Ishikawa (cell line): Measurements from ENCODE around the gene C20orf173.

Source experiments
- CEBPB ChIP-seq: IDR thresholded peaks from 2 replicates; pipeline ENCODE4 v1.6.1; 2012
- CREB1 ChIP-seq: IDR thresholded peaks from 2 replicates; pipeline ENCODE4 v1.6.1; 2012; ENCODE audit warnings: low read depth
- EGR1 ChIP-seq: IDR thresholded peaks from 2 replicates; pipeline ENCODE4 v1.6.1; 2012
- EP300 ChIP-seq: IDR thresholded peaks from 2 replicates; pipeline ENCODE4 v1.6.1; 2012; ENCODE audit warnings: borderline replicate concordance
- FOXM1 ChIP-seq: IDR thresholded peaks from 2 replicates; pipeline ENCODE4 v1.6.1; 2012; ENCODE audit warnings: low read depth, borderline replicate concordance
- MAX ChIP-seq: IDR thresholded peaks from 2 replicates; pipeline ENCODE4 v1.6.1; 2012
- NFIC ChIP-seq: IDR thresholded peaks from 2 replicates; pipeline ENCODE4 v1.6.1; 2012
- RAD21 ChIP-seq: IDR thresholded peaks from 2 replicates; pipeline ENCODE4 v1.6.1; 2012; ENCODE audit warnings: low read depth
- REST ChIP-seq: IDR thresholded peaks from 2 replicates; pipeline ENCODE4 v1.6.1; 2012; ENCODE audit warnings: low read depth, mild to moderate bottlenecking
- TAF1 ChIP-seq: IDR thresholded peaks from 2 replicates; pipeline ENCODE4 v1.6.1; 2012; ENCODE audit warnings: low read depth, mild to moderate bottlenecking
- TCF12 ChIP-seq: IDR thresholded peaks from 2 replicates; pipeline ENCODE4 v1.6.1; 2012; ENCODE audit warnings: low read depth
- TEAD4 ChIP-seq: IDR thresholded peaks from 2 replicates; pipeline ENCODE4 v1.6.1; 2012
- USF1 ChIP-seq: IDR thresholded peaks from 2 replicates; pipeline ENCODE4 v1.6.1; 2012
- YY1 ChIP-seq: IDR thresholded peaks from 2 replicates; pipeline ENCODE4 v1.6.1; 2012; ENCODE audit warnings: low read depth
- ZBTB7A ChIP-seq: IDR thresholded peaks from 2 replicates; pipeline ENCODE4 v1.6.1; 2012; ENCODE audit warnings: low read depth

The C20orf173 gene

GRCh38 chr20:35529552-35529951 is at the start of gene C20orf173:
TSS of gene C20orf173 (minus strand) at chr20:35529652. CDS start at chr20:35529373, 279 bp downstream.
- TF ChIP-seq RAD21 (no peak), EGR1 (no peak), REST (no peak), TEAD4 (no peak), EP300 (no peak), NFIC (no peak), FOXM1 (no peak), YY1 (no peak), TCF12 (no peak), CEBPB (no peak), ZBTB7A (no peak), USF1 (no peak), CREB1 (no peak), MAX (no peak), TAF1 (no peak)

GRCh38 chr20:35579196-35579595 is 49.7 kb upstream of the C20orf173 start:
- TF ChIP-seq ZBTB7A (no peak), MAX (no peak), CEBPB (no peak), EGR1 (no peak), CREB1 (no peak), YY1 (no peak)

- TF ChIP-seq TCF12 (no peak), ZBTB7A (no peak), CEBPB (no peak), NFIC (no peak), EGR1 (no peak), RAD21 (no peak)
Observed at GRCh38 chr20:35578469-35578868, 49.0 kb upstream of the C20orf173 start.

GRCh38 chr20:35576816-35577215 is 47.4 kb upstream of the C20orf173 start:
- TF ChIP-seq TCF12 (no peak), TAF1 (no peak), REST (no peak), CEBPB (no peak), FOXM1 (no peak), NFIC (no peak), CREB1 (no peak), TEAD4 (no peak), EGR1 (no peak), ZBTB7A (no peak), YY1 (no peak), EP300 (no peak), RAD21 (no peak), MAX (no peak), USF1 (no peak)

- TF ChIP-seq NFIC = peak; percentile 45; the same call in 1 of the 2 replicates
- TF ChIP-seq FOXM1 = no peak
Observed at GRCh38 chr20:35575958-35576357, 46.5 kb upstream of the C20orf173 start.

- TF ChIP-seq USF1 (no peak), CEBPB (no peak), NFIC (no peak), ZBTB7A (no peak), EP300 (no peak), TEAD4 (no peak), TCF12 (no peak), EGR1 (no peak), RAD21 (no peak), MAX (no peak), YY1 (no peak), CREB1 (no peak), REST (no peak), TAF1 (no peak), FOXM1 (no peak)
Observed at GRCh38 chr20:35572838-35573237, 43.4 kb upstream of the C20orf173 start.
